Endothelial cell of umbilical vein (primary cell): ENCODE results near the gene ALKBH8. TPM values are rescaled to one million over a fixed set of nuclear protein-coding genes. Genes with fewer than 3 reads are reported as not detected.

ENCODE experiments used
- BruUV-seq: library from RNA; stranded (reverse); fragments of 400-500 nt; replicated peaks from 2 replicates; lab custom pipeline; 2021; lab: Mats Ljungman, UMichigan
- CTCF ChIA-PET: fragments of 300-600, 350-600 bp; sonication (Branson Sonifier 250); formaldehyde crosslinking; loops from one replicate; lab custom pipeline; 2021; ENCODE audit warnings: antibody characterized with exemption, inconsistent platforms; lab: Charles Lee
- POLR2A ChIA-PET: fragments of 300-600, 350-600 bp; sonication (Branson Sonifier 250); formaldehyde crosslinking; loops from one replicate; lab custom pipeline; 2021; ENCODE audit warnings: antibody characterized with exemption, inconsistent platforms; lab: Charles Lee
- DNase-seq: peaks from one replicate; pipeline ENCODE4 v3.0.0-alpha.2; 2011; ENCODE audit warnings: low read depth, low spot score
- FAIRE-seq: peaks from 2 replicates; lab custom pipeline; 2011; peaks lifted over from hg19 to GRCh38; lab: Jason Lieb, UNC
- H2AFZ ChIP-seq: 2 replicates; pipeline ENCODE4 v1.6.0; 2012; ENCODE audit warnings: low read depth, low read length, control low read depth, inconsistent platforms
- H3K27ac ChIP-seq: 2 replicates; pipeline ENCODE4 v1.5.1; 2011; ENCODE audit warnings: low read depth, mild to moderate bottlenecking, control low read depth, low read length, moderate library complexity; ENCODE audit not compliant: insufficient read depth
- H3K27me3 ChIP-seq, 2 experiments: 2 replicates each; pipeline versions ENCODE4 v1.6.0 to v1.6.1; 2011; ENCODE audit warnings: low read length in 2 of 2, mixed read lengths in 1 of 2; ENCODE audit not compliant: control insufficient read depth in 2 of 2, insufficient read depth in 2 of 2
- H3K36me3 ChIP-seq, 2 experiments: 2 replicates in 1 of 2; 3 replicates in 1 of 2; pipeline ENCODE4 v1.5.1; 2011; ENCODE audit warnings: low read length in 2 of 2, mild to moderate bottlenecking in 1 of 2, moderate library complexity in 1 of 2; ENCODE audit not compliant: control insufficient read depth in 2 of 2, insufficient read depth in 2 of 2; ENCODE audit errors: extremely low read depth in 1 of 2
- H3K4me1 ChIP-seq: 3 replicates; pipeline ENCODE4 v1.5.1; 2011; ENCODE audit warnings: mild to moderate bottlenecking, low read length; ENCODE audit not compliant: control insufficient read depth, insufficient read depth; ENCODE audit errors: extremely low read depth
- H3K4me2 ChIP-seq: 2 replicates; pipeline ENCODE4 v1.6.1; 2011; ENCODE audit warnings: low read length, control low read depth, mixed read lengths; ENCODE audit not compliant: insufficient read depth
- H3K4me3 ChIP-seq, 3 experiments: fragments of 200-600 bp in 1 of 3; sonication (generic), shearing (Covaris generic) in 1 of 3; replicated peaks in 1 of 3; 2 replicates each; pipeline ENCODE4 v1.5.1; 2011 to 2016; ENCODE audit warnings: control low read depth in 3 of 3, low read length in 3 of 3, mild to moderate bottlenecking in 2 of 3, inconsistent platforms in 1 of 3, low read depth in 1 of 3, moderate library complexity in 1 of 3; ENCODE audit not compliant: insufficient read depth in 1 of 3
- H3K79me2 ChIP-seq: 2 replicates; pipeline ENCODE4 v1.6.0; 2012; ENCODE audit warnings: low read length, inconsistent platforms; ENCODE audit not compliant: control insufficient read depth, insufficient read depth
- H3K9ac ChIP-seq: replicated peaks from 2 replicates; pipeline ENCODE3; 2011; ENCODE audit warnings: low read length, control low read depth; ENCODE audit not compliant: insufficient read depth; ENCODE audit errors: extremely low read depth
- H3K9me1 ChIP-seq: replicated peaks from 3 replicates; pipeline ENCODE4 v1.6.0; 2011; ENCODE audit warnings: mild to moderate bottlenecking, low read length; ENCODE audit not compliant: control insufficient read depth, insufficient read depth; ENCODE audit errors: extremely low read depth
- H3K9me3 ChIP-seq: replicated peaks from 2 replicates; pipeline ENCODE4 v1.5.1; 2012; ENCODE audit warnings: low read length, inconsistent platforms; ENCODE audit not compliant: control insufficient read depth, insufficient read depth
- H4K20me1 ChIP-seq: replicated peaks from 2 replicates; pipeline ENCODE3; 2011; ENCODE audit warnings: mild to moderate bottlenecking, low read length; ENCODE audit not compliant: control insufficient read depth, insufficient read depth; ENCODE audit errors: extremely low read depth
- CTCF ChIP-seq, 2 donors: IDR thresholded peaks; 1 replicate in 1 of 2; 2 replicates in 1 of 2; pipeline ENCODE4 v1.5.1; 2011; ENCODE audit warnings: low read length in 2 of 2, mild to moderate bottlenecking in 2 of 2, moderate library complexity in 2 of 2, control low read depth in 1 of 2, inconsistent platforms in 1 of 2, low read depth in 1 of 2; ENCODE audit not compliant: insufficient read depth in 1 of 2; ENCODE audit errors: extremely low read depth in 1 of 2
- EZH2 ChIP-seq: IDR thresholded peaks from 2 replicates; pipeline ENCODE4 v1.6.1; 2012; ENCODE audit warnings: borderline replicate concordance, low read depth, mild to moderate bottlenecking, moderate library complexity, low read length, inconsistent platforms; ENCODE audit not compliant: severe bottlenecking
- FOS ChIP-seq: IDR thresholded peaks from 2 replicates; pipeline ENCODE4 v1.6.1; 2011; ENCODE audit warnings: mild to moderate bottlenecking, low read length, moderate library complexity, borderline replicate concordance; ENCODE audit not compliant: insufficient read depth
- GATA2 ChIP-seq: IDR thresholded peaks from 2 replicates; pipeline ENCODE4 v1.7.0; 2011; ENCODE audit warnings: low read depth, mild to moderate bottlenecking, moderate library complexity, mixed read lengths, low read length; ENCODE audit not compliant: insufficient read length, insufficient read depth
- JUN ChIP-seq: IDR thresholded peaks from 2 replicates; pipeline ENCODE4 v1.6.1; 2011; ENCODE audit warnings: borderline replicate concordance, low read depth; ENCODE audit not compliant: insufficient read length, insufficient read depth
- MAX ChIP-seq: IDR thresholded peaks from 2 replicates; pipeline ENCODE4 v1.6.1; 2011; ENCODE audit not compliant: insufficient read depth, insufficient read length
- MYC ChIP-seq: IDR thresholded peaks from one replicate; pipeline ENCODE4 v1.6.1; 2011; ENCODE audit warnings: mild to moderate bottlenecking, low read depth, low read length
- POLR2A ChIP-seq: IDR thresholded peaks from 2 replicates; pipeline ENCODE4 v1.6.1; 2012; ENCODE audit warnings: low read depth, mild to moderate bottlenecking, control low read depth, low read length
- POLR2AphosphoS5 ChIP-seq: IDR thresholded peaks from 2 replicates; pipeline ENCODE4 v1.6.1; 2012; ENCODE audit warnings: low read depth, mild to moderate bottlenecking, control low read depth, low read length, moderate library complexity; ENCODE audit not compliant: insufficient read depth
- dilution Hi-C: fragments of 300-500 bp; cut with MboI; formaldehyde crosslinking; loops from one replicate; pipeline ENCODE4 v1.15.0; 2019; ENCODE audit warnings: low sequenced_read_pairs; ENCODE audit not compliant: extremely low pct_ligation_motif_present
- intact Hi-C: fragments of 100-400 bp; cut with micrococcal nuclease; formaldehyde crosslinking; loops from one replicate; pipeline ENCODE4 v1.10.0; 2022
- polyA plus RNA-seq, 4 experiments: library from polyadenylated mRNA; depleted of rRNA in 3 of 4; stranded (reverse) in 3 of 4; unstranded in 1 of 4; fragments of >200 nt; gene quantifications; 2 replicates each; pipeline versions ENCODE4 v1.2.1 to v1.2.3, GENCODE V29; 2011 to 2012; ENCODE audit warnings: missing spikeins in 1 of 4
- total RNA-seq: library from RNA; stranded (reverse); gene quantifications from 2 replicates; pipeline ENCODE4 v1.2.3, GENCODE V29; 2021

ALKBH8 gene
- total and polyA plus RNA-seq, 2 donors (not counting 3 experiments of a cell fraction or from before 2014, with no cell fraction given): 2.6 to 10.2 TPM

DNA sequence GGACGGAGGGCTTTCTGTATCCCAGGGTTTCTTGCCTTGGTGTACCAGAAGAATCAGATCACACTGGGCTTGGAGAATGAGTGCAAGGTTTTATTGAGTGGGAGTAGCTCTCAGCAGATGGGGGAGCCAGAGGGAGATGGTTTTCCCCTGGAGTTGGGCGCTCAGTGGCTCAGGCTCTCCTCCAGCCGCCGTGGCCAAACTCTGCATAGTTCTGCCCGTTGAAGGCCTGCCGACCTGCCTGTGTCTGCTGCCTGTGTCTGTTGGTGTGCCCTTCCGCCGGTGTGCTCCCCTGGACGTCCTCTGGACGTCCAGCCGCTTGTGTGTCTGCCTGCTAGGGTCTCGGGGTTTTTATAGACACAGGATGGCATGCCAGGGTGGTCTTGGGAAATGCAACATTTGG is 4.5 kb upstream of the ALKBH8 start:
- no peak for DNase-seq
- ChIA-PET CTCF (interaction anchor here (1.1 to 14.5 kb wide), 4 partner anchors 21 to 201 kb away, joined by 3 to 251 read pairs (median 7); no protein-coding TSS in a partner anchor), POLR2A (no interaction called here)
- no peaks in the 10 kb centered on the region for H3K79me2 ChIP-seq
- no TSS peak for BruUV-seq
- H3K4me2 ChIP-seq: no peak overlapping the region
- H3K36me3 ChIP-seq: no peaks in the 10 kb centered on the region
- H3K9ac ChIP-seq: no peak overlapping the region
- no peak overlapping the region for H3K27ac ChIP-seq
- no peak overlapping the region for H3K4me3 ChIP-seq
- H3K9me1 ChIP-seq: no peaks in the 10 kb centered on the region
- dilution Hi-C loops (no loop called here), intact Hi-C loops (no loop called here)
- no peak overlapping the region for H2AFZ ChIP-seq
- TF ChIP-seq JUN (no peak), EZH2 (no peak), POLR2A (no peak), MYC (no peak), MAX (no peak), FOS (no peak), POLR2AphosphoS5 (no peak), GATA2 (no peak), CTCF (IDR thresholded peaks at IDR 0.05; ENCODE audit: extremely low read depth in 1 of 2, insufficient read depth in 1 of 2, low read depth in 1 of 2, low read length in 2 of 2) (no peak)
- H3K27me3 ChIP-seq: no peaks in the 10 kb centered on the region
- H4K20me1 ChIP-seq: no peaks in the 10 kb centered on the region
- peaks cover 3% of the 10 kb centered on the region for H3K4me1 ChIP-seq
- FAIRE-seq: no peak
- no peaks in the 10 kb centered on the region for H3K9me3 ChIP-seq
